ENCODE results near the gene NOSIP. TPM values are rescaled to one million over a fixed set of nuclear protein-coding genes. Genes with fewer than 3 reads are reported as not detected.
A peak's percentile ranks its signal among the peaks of the same experiment; 100 is the strongest.

NOSIP gene
- polyA plus RNA-seq, 4 donors = 51.8 to 181 (median 134) TPM

- no peak for DNase-seq
- WGBS, 3 donors = 95 to 97% (median 95%) methylated on average over 13 of the region's 13 CpGs
- H3K36me3 ChIP-seq (ENCODE audit: control insufficient read depth in 3 of 3, insufficient read depth in 2 of 3, low read depth in 1 of 3, low read length in 3 of 3) = peaks cover 5 to 96% (median 19%) of the 10 kb centered on the region in 3 donors
- H3K4me1 ChIP-seq (ENCODE audit: control insufficient read depth in 3 of 3, insufficient read depth in 2 of 3, low read depth in 1 of 3, low read length in 2 of 3) = peaks cover 0 to 9% (median 0%) of the 10 kb centered on the region in 3 donors
- no peak for FAIRE-seq
- no peak overlapping the region for H3K27ac ChIP-seq (ENCODE audit: low read depth in 1 of 3, low read length in 2 of 3)
- H3K9me3 ChIP-seq (ENCODE audit: control insufficient read depth in 2 of 2, insufficient read depth in 1 of 2, low read depth in 1 of 2, low read length in 1 of 2) = no peaks in the 10 kb centered on the region
- no peak overlapping the region for H3K4me3 ChIP-seq (ENCODE audit: low read depth in 1 of 3, low read length in 3 of 3)
- no peaks in the 10 kb centered on the region for H3K27me3 ChIP-seq (ENCODE audit: control insufficient read depth in 3 of 3, insufficient read depth in 3 of 3, low read length in 3 of 3)
These were observed 41.0 kb downstream of the NOSIP start for GRCh38 chr19:49539192-49539952.

GRCh38 chr19:49538643-49539042 is 41.7 kb downstream of the NOSIP start:
- Histone ChIP-seq H3K27me3 (ENCODE audit: control insufficient read depth in 3 of 3, insufficient read depth in 3 of 3, low read length in 3 of 3) (no peaks in the 10 kb centered on the region), H3K36me3 (ENCODE audit: control insufficient read depth in 3 of 3, insufficient read depth in 2 of 3, low read depth in 1 of 3, low read length in 3 of 3) (peaks cover 5 to 92% (median 20%) of the 10 kb centered on the region in 3 donors), H3K9me3 (ENCODE audit: control insufficient read depth in 2 of 2, insufficient read depth in 1 of 2, low read depth in 1 of 2, low read length in 1 of 2) (no peaks in the 10 kb centered on the region), H3K4me3 (ENCODE audit: low read depth in 1 of 3, low read length in 3 of 3) (no peak overlapping the region), H3K27ac (ENCODE audit: low read depth in 1 of 3, low read length in 2 of 3) (no peak overlapping the region), H3K4me1 (ENCODE audit: control insufficient read depth in 3 of 3, insufficient read depth in 2 of 3, low read depth in 1 of 3, low read length in 2 of 3) (peaks cover 0 to 13% (median 0%) of the 10 kb centered on the region in 3 donors)
- FAIRE-seq (no peak), DNase-seq (no peak)
- 69 to 80% (median 79%) methylated on average over 5 of the region's 5 CpGs for WGBS, 3 donors

- H3K36me3 ChIP-seq (ENCODE audit: control insufficient read depth in 3 of 3, insufficient read depth in 2 of 3, low read depth in 1 of 3, low read length in 3 of 3) = peaks cover 5 to 88% (median 16%) of the 10 kb centered on the region in 3 donors
- FAIRE-seq (no peak), DNase-seq (no peak)
- H3K4me1 ChIP-seq (ENCODE audit: control insufficient read depth in 3 of 3, insufficient read depth in 2 of 3, low read depth in 1 of 3, low read length in 2 of 3) = peaks cover 0 to 22% (median 2%) of the 10 kb centered on the region in 3 donors
- no peaks in the 10 kb centered on the region for H3K9me3 ChIP-seq (ENCODE audit: control insufficient read depth in 2 of 2, insufficient read depth in 1 of 2, low read depth in 1 of 2, low read length in 1 of 2)
- H3K27ac ChIP-seq (ENCODE audit: low read depth in 1 of 3, low read length in 2 of 3) = no peak overlapping the region
- H3K27me3 ChIP-seq (ENCODE audit: control insufficient read depth in 3 of 3, insufficient read depth in 3 of 3, low read length in 3 of 3) = no peaks in the 10 kb centered on the region
- no peak overlapping the region for H3K4me3 ChIP-seq (ENCODE audit: low read depth in 1 of 3, low read length in 3 of 3)
- WGBS, 3 donors = 87 to 90% (median 87%) methylated on average over 22 of the region's 22 CpGs
These were observed 43.4 kb downstream of the NOSIP start for GRCh38 chr19:49536921-49537462.

GRCh38 chr19:49534632-49535385 is 45.5 kb downstream of the NOSIP start:
- FAIRE-seq (no peak), DNase-seq (no peak)
- Histone ChIP-seq H3K4me1 (ENCODE audit: control insufficient read depth in 3 of 3, insufficient read depth in 2 of 3, low read depth in 1 of 3, low read length in 2 of 3) (peaks cover 0 to 22% (median 2%) of the 10 kb centered on the region in 3 donors), H3K27ac (ENCODE audit: low read depth in 1 of 3, low read length in 2 of 3) (no peak overlapping the region), H3K9me3 (ENCODE audit: control insufficient read depth in 2 of 2, insufficient read depth in 1 of 2, low read depth in 1 of 2, low read length in 1 of 2) (no peaks in the 10 kb centered on the region), H3K4me3 (ENCODE audit: low read depth in 1 of 3, low read length in 3 of 3) (no peak overlapping the region), H3K27me3 (ENCODE audit: control insufficient read depth in 3 of 3, insufficient read depth in 3 of 3, low read length in 3 of 3) (no peaks in the 10 kb centered on the region), H3K36me3 (ENCODE audit: control insufficient read depth in 3 of 3, insufficient read depth in 2 of 3, low read depth in 1 of 3, low read length in 3 of 3) (peaks cover 5 to 85% (median 14%) of the 10 kb centered on the region in 3 donors)
- WGBS, 3 donors = 66 to 84% (median 73%) methylated on average over 8 of the region's 8 CpGs

- Histone ChIP-seq H3K4me1 (ENCODE audit: control insufficient read depth in 3 of 3, insufficient read depth in 2 of 3, low read depth in 1 of 3, low read length in 2 of 3) (peaks cover 0 to 22% (median 2%) of the 10 kb centered on the region in 3 donors), H3K36me3 (ENCODE audit: control insufficient read depth in 3 of 3, insufficient read depth in 2 of 3, low read depth in 1 of 3, low read length in 3 of 3) (peaks cover 5 to 83% (median 14%) of the 10 kb centered on the region in 3 donors), H3K27ac (ENCODE audit: low read depth in 1 of 3, low read length in 2 of 3) (peak overlapping the region in 1 of 3 donors; percentile 88), H3K27me3 (ENCODE audit: control insufficient read depth in 3 of 3, insufficient read depth in 3 of 3, low read length in 3 of 3) (no peaks in the 10 kb centered on the region), H3K9me3 (ENCODE audit: control insufficient read depth in 2 of 2, insufficient read depth in 1 of 2, low read depth in 1 of 2, low read length in 1 of 2) (no peaks in the 10 kb centered on the region), H3K4me3 (ENCODE audit: low read depth in 1 of 3, low read length in 3 of 3) (peak overlapping the region in 2 of 3 donors; percentile 39 to 65)
- WGBS, 3 donors = 16 to 68% (median 45%) methylated on average over 71 to 87 of the region's 87 CpGs
- peak in 1 of 2 donors; percentile 97 for DNase-seq
- FAIRE-seq = no peak
These were observed 46.5 kb downstream of the NOSIP start for GRCh38 chr19:49533551-49534488.

- Histone ChIP-seq H3K4me1 (ENCODE audit: control insufficient read depth in 3 of 3, insufficient read depth in 2 of 3, low read depth in 1 of 3, low read length in 2 of 3) (peaks cover 0 to 37% (median 6%) of the 10 kb centered on the region in 3 donors), H3K27me3 (ENCODE audit: control insufficient read depth in 3 of 3, insufficient read depth in 3 of 3, low read length in 3 of 3) (no peaks in the 10 kb centered on the region), H3K4me3 (ENCODE audit: low read depth in 1 of 3, low read length in 3 of 3) (no peak overlapping the region), H3K36me3 (ENCODE audit: control insufficient read depth in 3 of 3, insufficient read depth in 2 of 3, low read depth in 1 of 3, low read length in 3 of 3) (peaks cover 2 to 85% (median 13%) of the 10 kb centered on the region in 3 donors), H3K9me3 (ENCODE audit: control insufficient read depth in 2 of 2, insufficient read depth in 1 of 2, low read depth in 1 of 2, low read length in 1 of 2) (no peaks in the 10 kb centered on the region), H3K27ac (ENCODE audit: low read depth in 1 of 3, low read length in 2 of 3) (no peak overlapping the region)
- DNase-seq (no peak), FAIRE-seq (no peak)
- WGBS, 3 donors = 93 to 95% (median 94%) methylated on average over 7 of the region's 7 CpGs
These were observed 49.6 kb downstream of the NOSIP start for GRCh38 chr19:49530708-49531107.

- WGBS, 3 donors = 55 to 76% (median 69%) methylated on average over 25 of the region's 25 CpGs
- peak overlapping the region in 2 of 3 donors; percentile 34 to 43 for H3K4me3 ChIP-seq (ENCODE audit: low read depth in 1 of 3, low read length in 3 of 3)
These were observed 52.1 kb downstream of the NOSIP start for GRCh38 chr19:49528211-49528771.

More at GRCh38 chr19:49528211-49528771, 52.1 kb downstream of the NOSIP start:
- H3K9me3 ChIP-seq (ENCODE audit: control insufficient read depth in 2 of 2, insufficient read depth in 1 of 2, low read depth in 1 of 2, low read length in 1 of 2) = no peaks in the 10 kb centered on the region
- FAIRE-seq = no peak
- DNase-seq = no peak
- peaks cover 2 to 90% (median 5%) of the 10 kb centered on the region in 3 donors for H3K36me3 ChIP-seq (ENCODE audit: control insufficient read depth in 3 of 3, insufficient read depth in 2 of 3, low read depth in 1 of 3, low read length in 3 of 3)
- H3K27me3 ChIP-seq (ENCODE audit: control insufficient read depth in 3 of 3, insufficient read depth in 3 of 3, low read length in 3 of 3) = no peaks in the 10 kb centered on the region
- peaks cover 0 to 22% (median 6%) of the 10 kb centered on the region in 3 donors for H3K4me1 ChIP-seq (ENCODE audit: control insufficient read depth in 3 of 3, insufficient read depth in 2 of 3, low read depth in 1 of 3, low read length in 2 of 3)
- H3K27ac ChIP-seq (ENCODE audit: low read depth in 1 of 3, low read length in 2 of 3) = peak overlapping the region in 1 of 3 donors; percentile 15

Data from small intestine (tissue), 7 donors.